Right lobe of liver (tissue), 6 donors: ENCODE data around the gene IL1RAPL1. TPM values are rescaled to one million over a fixed set of nuclear protein-coding genes. Genes with fewer than 3 reads are reported as not detected.
A peak's percentile ranks its signal among the peaks of the same experiment; 100 is the strongest.

Source experiments
- ATAC-seq, 4 donors: fragments of 200-7000 bp; cut with Tn5 transposase; one replicate each; pipeline ENCODE4 v1.9.1; 2020; ENCODE audit warnings: mild to moderate bottlenecking in 4 of 4, moderate library complexity in 4 of 4
- DNase-seq, 3 donors: peaks; one replicate each; pipeline ENCODE4 v3.0.0-alpha.2; 2020
- H3K27ac ChIP-seq, 3 donors: fragments of 200-600 bp; one replicate each; pipeline ENCODE4 v1.8.0; 2022
- H3K27me3 ChIP-seq, 2 donors: fragments of 200-600 bp; one replicate each; pipeline ENCODE4 v1.8.0; 2022
- H3K36me3 ChIP-seq, 4 donors: fragments of 200-600 bp; sonication (generic) in 1 of 4; one replicate each; pipeline versions ENCODE4 v1.5.1 to v1.8.0; 2017 to 2022; ENCODE audit warnings: control low read depth in 1 of 4
- H3K4me1 ChIP-seq, 4 donors: fragments of 200-600 bp; sonication (generic) in 1 of 4; one replicate each; pipeline versions ENCODE4 v1.5.1 to v1.8.0; 2017 to 2022; ENCODE audit warnings: control low read depth in 1 of 4
- H3K4me3 ChIP-seq, 3 donors: fragments of 200-600 bp; one replicate each; pipeline ENCODE4 v1.8.0; 2022
- H3K9me3 ChIP-seq, 4 donors: fragments of 200-600 bp; sonication (generic) in 1 of 4; one replicate each; pipeline versions ENCODE4 v1.5.1 to v1.8.0; 2017 to 2022; ENCODE audit warnings: control low read depth in 1 of 4
- POLR2A ChIP-seq: fragments of 450-650 bp; IDR thresholded peaks from one replicate; pipeline ENCODE4 v1.6.1; 2017; ENCODE audit warnings: antibody characterized with exemption, mild to moderate bottlenecking
- WGBS: methylation state at CpG from one replicate; pipeline ENCODE4 v1.1.6; 2018; ENCODE audit warnings: low coverage, low lambda C conversion rate; ENCODE audit not compliant: insufficient coverage; ENCODE audit errors: missing lambda C conversion rate; 5-methylcytosine and 5-hydroxymethylcytosine counted together
- intact Hi-C, 2 donors: fragments of 100-400 bp; cut with DNase I; formaldehyde crosslinking; loops; one replicate each; pipeline versions ENCODE4 v1.11.2 to v1.14.1; 2022
- total RNA-seq, 6 experiments: library from RNA; depleted of rRNA in 2 of 6; stranded (reverse); fragments of >200 nt in 2 of 6; fragmentation: NEBNext Ultra II Directional in 3 of 6; extraction: Animal tissue kit (Norgen Biotek cat#: 25700) in 3 of 6; gene quantifications; one replicate each; pipeline versions ENCODE4 v1.1.0 to v1.2.4, GENCODE V29; 2016 to 2023
- TF ChIP-seq, protein P1 (sequence below), 4 donors: fragments of 200-600 bp in 3 of 4; fragments of 450-650 bp in 1 of 4; IDR thresholded peaks; one replicate each; pipeline versions ENCODE4 v1.5.1 to v1.8.0; 2016 to 2022; ENCODE audit warnings: antibody characterized with exemption in 4 of 4, mild to moderate bottlenecking in 2 of 4
- donor health status: DM: no; HTN: yes; CAD: no.
- donor health status: DM: no; HTN: no; CAD: no.
- donor health status: DM: no; HTN: no; CAD: no.
- donor health status: DM: no; HTN: yes; CAD: no.
- donor health status: DM: no; HTN: yes; CAD: no.

IL1RAPL1 gene
- total RNA-seq, 6 experiments from 2014 or later = not detected

DNA sequence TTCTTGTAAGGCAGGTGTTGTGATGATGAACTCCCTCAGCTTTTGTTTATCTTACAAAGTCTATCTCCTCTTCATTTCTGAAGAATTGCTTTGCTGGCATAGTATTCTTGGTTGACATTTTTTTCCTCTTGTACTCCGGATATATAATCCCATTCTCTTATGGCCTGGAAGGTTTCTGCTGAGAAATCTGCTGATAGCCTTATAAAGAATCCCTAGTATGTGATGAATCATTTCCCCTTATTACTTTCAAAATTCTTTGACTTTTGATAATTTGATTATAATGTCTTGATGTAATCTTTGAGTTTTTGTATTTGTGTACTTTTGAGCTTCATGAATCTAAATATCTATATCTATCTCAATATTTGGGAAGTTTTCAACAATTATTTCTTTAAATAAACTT, 972.8 kb downstream of the IL1RAPL1 start:
- H3K9me3 ChIP-seq = peaks cover 0 to 8% (median 4%) of the 10 kb centered on the region in 4 donors
- no peaks in the 10 kb centered on the region for H3K4me1 ChIP-seq
- H3K27ac ChIP-seq = no peak overlapping the region
- DNase-seq = no peak
- intact Hi-C loops = no loop called here
- no peaks in the 10 kb centered on the region for H3K27me3 ChIP-seq
- TF ChIP-seq POLR2A = no peak
- TF ChIP-seq, protein P1, sequence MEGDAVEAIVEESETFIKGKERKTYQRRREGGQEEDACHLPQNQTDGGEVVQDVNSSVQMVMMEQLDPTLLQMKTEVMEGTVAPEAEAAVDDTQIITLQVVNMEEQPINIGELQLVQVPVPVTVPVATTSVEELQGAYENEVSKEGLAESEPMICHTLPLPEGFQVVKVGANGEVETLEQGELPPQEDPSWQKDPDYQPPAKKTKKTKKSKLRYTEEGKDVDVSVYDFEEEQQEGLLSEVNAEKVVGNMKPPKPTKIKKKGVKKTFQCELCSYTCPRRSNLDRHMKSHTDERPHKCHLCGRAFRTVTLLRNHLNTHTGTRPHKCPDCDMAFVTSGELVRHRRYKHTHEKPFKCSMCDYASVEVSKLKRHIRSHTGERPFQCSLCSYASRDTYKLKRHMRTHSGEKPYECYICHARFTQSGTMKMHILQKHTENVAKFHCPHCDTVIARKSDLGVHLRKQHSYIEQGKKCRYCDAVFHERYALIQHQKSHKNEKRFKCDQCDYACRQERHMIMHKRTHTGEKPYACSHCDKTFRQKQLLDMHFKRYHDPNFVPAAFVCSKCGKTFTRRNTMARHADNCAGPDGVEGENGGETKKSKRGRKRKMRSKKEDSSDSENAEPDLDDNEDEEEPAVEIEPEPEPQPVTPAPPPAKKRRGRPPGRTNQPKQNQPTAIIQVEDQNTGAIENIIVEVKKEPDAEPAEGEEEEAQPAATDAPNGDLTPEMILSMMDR (IDR thresholded peaks at IDR 0.05) = no peak
- ATAC-seq = no peak
- no peak overlapping the region for H3K4me3 ChIP-seq
- WGBS = no CpG with 5 or more reads among the region's 1 CpG
- no peaks in the 10 kb centered on the region for H3K36me3 ChIP-seq

DNA sequence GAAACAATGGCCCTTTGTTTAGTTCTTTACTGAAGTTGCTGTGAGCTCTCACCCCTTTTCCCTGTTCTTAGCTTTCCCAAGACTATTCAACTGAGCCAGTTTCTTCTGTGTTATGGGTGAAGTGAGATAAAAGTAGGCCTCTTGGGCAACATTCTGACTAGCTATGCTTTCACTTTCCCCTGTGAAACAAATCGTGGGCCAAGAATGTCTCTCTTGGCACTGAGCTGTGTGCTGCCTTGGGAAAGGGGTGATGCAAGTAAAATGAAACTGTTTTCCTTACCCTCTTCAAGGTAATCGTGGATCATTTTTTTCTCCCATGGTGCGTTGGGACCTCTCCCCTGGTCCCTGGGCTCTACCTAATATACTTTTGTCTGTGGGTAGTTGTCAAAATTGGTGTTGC, 974.2 kb downstream of the IL1RAPL1 start:
- Histone ChIP-seq H3K27ac (no peak overlapping the region), H3K4me1 (no peaks in the 10 kb centered on the region), H3K36me3 (no peaks in the 10 kb centered on the region), H3K27me3 (no peaks in the 10 kb centered on the region), H3K9me3 (peaks cover 0 to 8% (median 4%) of the 10 kb centered on the region in 4 donors), H3K4me3 (no peak overlapping the region)
- intact Hi-C loops = no loop called here
- TF ChIP-seq, protein P1 (IDR thresholded peaks at IDR 0.05) = no peak
- TF ChIP-seq POLR2A = no peak
- DNase-seq = peak in 1 of 3 donors; percentile 45
- 14% methylated on average over 3 of the region's 3 CpGs for WGBS
- peak; percentile 70 to 94 (median 81) for ATAC-seq

DNA sequence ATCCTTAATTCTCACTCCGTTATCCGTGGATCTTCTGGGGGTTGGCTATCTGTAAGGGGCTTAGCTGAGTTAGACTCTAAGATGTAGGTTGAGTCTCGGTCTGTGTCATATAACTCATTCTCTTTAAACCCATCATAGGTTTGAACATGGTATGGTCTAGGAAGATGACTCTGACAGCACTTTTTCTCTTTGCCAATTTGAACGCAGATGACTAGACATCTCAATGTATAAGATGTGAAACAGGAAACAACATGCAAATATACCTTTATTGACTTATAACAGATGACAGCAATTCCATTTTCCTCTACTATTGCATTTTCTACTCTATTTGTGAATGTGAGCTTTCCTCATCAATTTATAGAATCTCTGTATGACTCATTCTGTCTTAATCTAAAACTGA, 993.3 kb downstream of the IL1RAPL1 start:
- 55% methylated on average over 4 of the region's 4 CpGs for WGBS
- no peak for ATAC-seq

DNA sequence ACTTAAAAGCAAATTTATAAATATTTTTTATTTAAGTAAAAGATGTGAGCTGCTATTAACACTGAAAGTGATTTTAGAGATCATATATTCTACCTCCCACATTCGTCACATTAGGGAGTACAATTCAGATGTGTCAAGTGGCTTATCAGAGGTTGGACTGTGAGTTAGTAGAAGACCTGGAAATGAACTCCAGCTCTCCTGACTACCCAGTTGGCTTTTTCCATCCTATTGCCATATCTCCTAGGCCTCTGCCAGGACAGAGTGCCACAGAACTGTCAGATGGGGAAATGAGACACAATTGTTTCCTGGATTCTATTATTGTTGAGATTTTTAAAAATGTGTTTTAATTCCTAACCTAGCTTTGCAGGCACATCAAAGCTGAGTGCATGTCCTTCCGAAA, 994.0 kb downstream of the IL1RAPL1 start:
- intact Hi-C loops = no loop called here
- TF ChIP-seq POLR2A = no peak
- TF ChIP-seq, protein P1 (IDR thresholded peaks at IDR 0.05) = no peak
- no peak overlapping the region for H3K27ac ChIP-seq
- ATAC-seq (no peak), DNase-seq (no peak)
- no peak overlapping the region for H3K4me3 ChIP-seq
- no peaks in the 10 kb centered on the region for H3K27me3 ChIP-seq
- no peaks in the 10 kb centered on the region for H3K4me1 ChIP-seq
- 59% methylated on average over 2 of the region's 2 CpGs for WGBS
- H3K36me3 ChIP-seq = no peaks in the 10 kb centered on the region
- no peaks in the 10 kb centered on the region for H3K9me3 ChIP-seq

More for the DNA sequence above, 993.3 kb downstream of the IL1RAPL1 start:
- Histone ChIP-seq H3K9me3 (no peaks in the 10 kb centered on the region), H3K4me3 (no peak overlapping the region), H3K36me3 (no peaks in the 10 kb centered on the region), H3K4me1 (no peaks in the 10 kb centered on the region), H3K27me3 (no peaks in the 10 kb centered on the region), H3K27ac (no peak overlapping the region)
- DNase-seq = no peak
- TF ChIP-seq POLR2A = no peak
- TF ChIP-seq, protein P1 (IDR thresholded peaks at IDR 0.05) = no peak
- intact Hi-C loops = no loop called here

DNA sequence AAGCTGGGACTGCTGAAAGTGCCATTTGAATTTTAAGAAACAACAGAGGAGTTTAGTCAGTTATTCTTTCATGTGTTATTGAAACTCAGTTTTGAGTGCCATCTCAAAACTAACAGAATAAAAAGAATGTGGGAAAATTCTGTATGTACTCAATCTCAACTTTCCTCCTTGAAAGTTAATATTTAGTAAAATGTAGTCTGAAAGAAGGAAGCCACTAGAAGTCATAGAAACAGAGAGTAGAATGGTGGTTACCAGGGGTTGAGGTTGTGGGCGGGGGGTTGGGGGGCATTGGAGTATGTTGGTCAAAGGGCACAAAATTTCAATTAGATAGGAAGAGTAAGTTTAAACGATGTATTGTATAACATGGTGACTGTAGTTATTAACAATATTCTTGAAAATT, 999.9 kb downstream of the IL1RAPL1 start:
- Histone ChIP-seq H3K4me3 (no peak overlapping the region), H3K36me3 (no peaks in the 10 kb centered on the region), H3K27ac (no peak overlapping the region), H3K9me3 (no peaks in the 10 kb centered on the region), H3K27me3 (no peaks in the 10 kb centered on the region), H3K4me1 (no peaks in the 10 kb centered on the region)
- DNase-seq (no peak), ATAC-seq (no peak)
- intact Hi-C loops = no loop called here
- 34% methylated on average over 2 of the region's 2 CpGs for WGBS
- TF ChIP-seq, protein P1 (IDR thresholded peaks at IDR 0.05) = no peak
- no peak for TF ChIP-seq POLR2A
